GM06990 (cell line): ENCODE results near the gene COL4A1.

Experiments used
- DNase-seq: peaks from one replicate; pipeline ENCODE4 v3.0.0-alpha.2; 2011; ENCODE audit not compliant: insufficient read length; ENCODE audit errors: extremely low read depth
- H3K27me3 ChIP-seq: replicated peaks from 2 replicates; pipeline ENCODE4 v1.6.0; 2011; ENCODE audit warnings: low read length; ENCODE audit not compliant: control insufficient read depth, insufficient read depth
- H3K36me3 ChIP-seq: 2 replicates; pipeline ENCODE4 v1.5.1; 2011; ENCODE audit warnings: low read length; ENCODE audit not compliant: control insufficient read depth, insufficient read depth
- H3K4me3 ChIP-seq: replicated peaks from 2 replicates; pipeline ENCODE4 v1.5.1; 2011; ENCODE audit warnings: low read depth, mild to moderate bottlenecking, control low read depth, low read length
- CTCF ChIP-seq: IDR thresholded peaks from 2 replicates; pipeline ENCODE4 v1.5.1; 2011; ENCODE audit warnings: low read length, control low read depth, mild to moderate bottlenecking, inconsistent platforms; ENCODE audit not compliant: insufficient read depth, poor library complexity, severe bottlenecking

COL4A1 gene

GRCh38 chr13:110157718-110158117 lies 149.2 kb downstream of the COL4A1 start:
- no peak for DNase-seq
- TF ChIP-seq CTCF, result no peak
- no peaks in the 10 kb centered on the region for H3K36me3 ChIP-seq
- H3K27me3 ChIP-seq, result peaks cover 3% of the 10 kb centered on the region; the same call in 1 of the 2 replicates
- H3K4me3 ChIP-seq, result no peak overlapping the region

- Histone ChIP-seq H3K4me3 (no peak overlapping the region), H3K36me3 (no peaks in the 10 kb centered on the region), H3K27me3 (peaks cover 1% of the 10 kb centered on the region; the same call in 1 of the 2 replicates)
- DNase-seq, result no peak
- TF ChIP-seq CTCF, result no peak
These were observed 150.5 kb downstream of the COL4A1 start for GRCh38 chr13:110156301-110157049.

GRCh38 chr13:110155072-110155471 lies 151.9 kb downstream of the COL4A1 start:
- H3K4me3 ChIP-seq, result no peak overlapping the region
- DNase-seq, result no peak
- no peaks in the 10 kb centered on the region for H3K36me3 ChIP-seq
- H3K27me3 ChIP-seq, result peaks cover 1% of the 10 kb centered on the region; the same call in 1 of the 2 replicates
- TF ChIP-seq CTCF, result no peak

GRCh38 chr13:110154410-110154933 lies 152.5 kb downstream of the COL4A1 start:
- peaks cover 1% of the 10 kb centered on the region; the same call in 1 of the 2 replicates for H3K27me3 ChIP-seq
- H3K36me3 ChIP-seq, result no peaks in the 10 kb centered on the region
- no peak for DNase-seq
- TF ChIP-seq CTCF, result no peak
- no peak overlapping the region for H3K4me3 ChIP-seq

GRCh38 chr13:110152351-110152750 lies 154.6 kb downstream of the COL4A1 start:
- H3K27me3 ChIP-seq, result peaks cover 1% of the 10 kb centered on the region; the same call in 1 of the 2 replicates
- no peaks in the 10 kb centered on the region for H3K36me3 ChIP-seq
- no peak for DNase-seq
- no peak for TF ChIP-seq CTCF
- H3K4me3 ChIP-seq, result no peak overlapping the region
